Activated naive CD8-positive, alpha-beta T cell treated with anti-CD3 and anti-CD28 coated beads for 36 hours (primary cell): ENCODE results near the gene UST. TPM values are rescaled to one million over a fixed set of nuclear protein-coding genes. Genes with fewer than 3 reads are reported as not detected.

ENCODE experiments used
- DNase-seq: peaks from one replicate; pipeline ENCODE4 v3.0.0; 2021
- H3K27ac Mint-ChIP-seq: one replicate; pipeline ENCODE4 v1.8.0; 2022; ENCODE audit warnings: mild to moderate bottlenecking, moderate library complexity, mixed read lengths
- H3K27me3 Mint-ChIP-seq: one replicate; pipeline ENCODE4 v1.8.0; 2022; ENCODE audit warnings: mild to moderate bottlenecking, mixed read lengths
- H3K36me3 Mint-ChIP-seq: one replicate; pipeline ENCODE4 v1.8.0; 2021; ENCODE audit warnings: mild to moderate bottlenecking, mixed read lengths
- H3K4me1 Mint-ChIP-seq: one replicate; pipeline ENCODE4 v1.8.0; 2021; ENCODE audit warnings: mixed read lengths
- H3K4me3 Mint-ChIP-seq: one replicate; pipeline ENCODE4 v1.8.0; 2022; ENCODE audit warnings: mild to moderate bottlenecking, moderate library complexity, mixed read lengths
- H3K9me3 Mint-ChIP-seq: one replicate; pipeline ENCODE4 v1.8.0; 2022; ENCODE audit warnings: mixed read lengths
- total RNA-seq, 2 experiments: library from RNA; stranded (reverse); gene quantifications; one replicate each; pipeline ENCODE4 v1.2.3, GENCODE V29; 2021

UST gene
- total RNA-seq, 2 experiments from 2014 or later = 0.82 to 0.89 TPM

GRCh38 chr6:149013586-149014344 lies 266.9 kb downstream of the UST start:
- Mint-ChIP-seq H3K4me3 (no peak overlapping the region), H3K27ac (no peak overlapping the region), H3K36me3 (no peaks in the 10 kb centered on the region), H3K9me3 (no peaks in the 10 kb centered on the region), H3K27me3 (no peaks in the 10 kb centered on the region), H3K4me1 (no peaks in the 10 kb centered on the region)
- no peak for DNase-seq

- Mint-ChIP-seq H3K27ac (no peak overlapping the region), H3K27me3 (no peaks in the 10 kb centered on the region), H3K9me3 (no peaks in the 10 kb centered on the region), H3K36me3 (no peaks in the 10 kb centered on the region), H3K4me3 (no peak overlapping the region), H3K4me1 (no peaks in the 10 kb centered on the region)
- no peak for DNase-seq
Observed at GRCh38 chr6:149014631-149015534, 268.1 kb downstream of the UST start.

DNA sequence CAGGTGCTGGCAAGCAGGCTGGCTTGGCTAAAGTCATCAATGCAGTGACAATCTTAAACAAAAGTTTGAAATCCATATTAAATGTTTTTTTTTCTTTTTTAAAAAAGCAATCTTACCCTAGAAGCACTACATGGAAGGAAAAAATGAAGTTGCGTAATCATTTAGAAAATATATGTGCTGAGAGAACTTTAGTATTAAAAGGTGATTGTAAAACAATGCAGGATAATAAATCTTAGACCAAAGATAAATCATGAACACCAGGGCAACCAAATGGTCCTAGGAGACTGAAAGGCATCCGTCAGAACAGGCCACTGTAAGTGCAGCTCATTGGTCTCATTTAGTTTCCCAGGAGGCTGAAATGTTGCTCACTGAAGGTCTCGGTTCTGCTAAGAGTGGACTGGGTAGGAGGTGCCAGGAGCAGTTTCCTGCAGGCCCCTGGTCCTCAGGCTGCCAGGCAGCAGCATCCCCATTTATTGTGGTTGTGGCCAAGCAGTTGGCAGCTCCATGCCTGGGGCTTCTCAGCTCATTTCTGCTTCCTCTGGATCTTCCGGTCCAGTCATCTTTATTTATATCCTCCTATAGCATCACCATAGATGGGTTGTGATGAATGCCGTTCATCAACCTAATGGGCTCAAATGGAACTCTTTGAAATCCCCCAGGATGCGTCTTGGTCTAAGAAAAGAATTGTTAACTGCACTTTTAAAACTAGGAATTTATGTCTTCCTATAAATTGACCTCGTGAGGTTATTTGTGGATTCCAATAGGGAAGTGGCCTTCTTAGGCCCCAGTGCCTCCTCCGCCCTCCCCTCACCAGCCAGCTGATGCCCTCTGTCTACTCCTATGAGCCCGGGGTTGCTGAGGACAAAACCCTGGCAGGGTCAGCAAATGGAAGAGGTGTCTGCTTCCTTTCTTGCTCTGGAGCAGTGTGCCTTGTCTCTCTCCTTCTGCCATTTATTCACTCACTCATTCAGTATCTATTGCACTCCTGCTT lies 269.0 kb downstream of the UST start:
- no peaks in the 10 kb centered on the region for H3K9me3 Mint-ChIP-seq
- no peaks in the 10 kb centered on the region for H3K4me1 Mint-ChIP-seq
- DNase-seq = no peak
- no peak overlapping the region for H3K27ac Mint-ChIP-seq
- no peaks in the 10 kb centered on the region for H3K27me3 Mint-ChIP-seq
- no peaks in the 10 kb centered on the region for H3K36me3 Mint-ChIP-seq
- H3K4me3 Mint-ChIP-seq = no peak overlapping the region

DNA sequence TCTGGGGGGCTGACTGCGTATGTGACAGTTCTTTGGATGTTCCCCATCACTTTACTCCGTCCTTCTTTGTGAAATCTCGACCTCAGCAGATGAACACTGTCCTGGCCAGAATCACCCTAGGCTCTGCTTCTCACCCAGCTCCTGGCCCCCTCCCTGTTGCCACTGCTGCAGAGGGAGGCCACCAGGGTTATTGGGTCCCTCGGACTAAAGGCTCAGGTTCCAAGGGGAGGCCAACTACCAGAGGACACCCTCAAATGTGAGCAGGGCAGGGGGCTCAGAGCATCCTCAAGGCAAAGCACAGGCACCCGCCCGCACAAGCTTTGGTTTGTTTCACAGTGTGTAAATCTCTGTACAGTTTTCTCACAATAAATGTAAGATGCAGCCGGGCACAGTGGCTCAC lies 269.9 kb downstream of the UST start:
- no peak overlapping the region for H3K27ac Mint-ChIP-seq
- peaks cover 3% of the 10 kb centered on the region for H3K4me1 Mint-ChIP-seq
- no peak overlapping the region for H3K4me3 Mint-ChIP-seq

GRCh38 chr6:149020319-149020718 lies 273.5 kb downstream of the UST start:
- DNase-seq = no peak
- no peaks in the 10 kb centered on the region for H3K27me3 Mint-ChIP-seq
- H3K4me3 Mint-ChIP-seq = no peak overlapping the region
- H3K9me3 Mint-ChIP-seq = no peaks in the 10 kb centered on the region
- H3K4me1 Mint-ChIP-seq = peaks cover 3% of the 10 kb centered on the region
- H3K36me3 Mint-ChIP-seq = no peaks in the 10 kb centered on the region
- no peak overlapping the region for H3K27ac Mint-ChIP-seq

More for the DNA sequence above, 269.9 kb downstream of the UST start:
- Mint-ChIP-seq H3K9me3 (no peaks in the 10 kb centered on the region), H3K36me3 (no peaks in the 10 kb centered on the region), H3K27me3 (no peaks in the 10 kb centered on the region)
- DNase-seq = no peak

- no peaks in the 10 kb centered on the region for H3K36me3 Mint-ChIP-seq
- peaks cover 7% of the 10 kb centered on the region for H3K9me3 Mint-ChIP-seq
- peaks cover 5% of the 10 kb centered on the region for H3K4me1 Mint-ChIP-seq
- no peaks in the 10 kb centered on the region for H3K27me3 Mint-ChIP-seq
- no peak overlapping the region for H3K4me3 Mint-ChIP-seq
- no peak overlapping the region for H3K27ac Mint-ChIP-seq
- no peak for DNase-seq
Observed at GRCh38 chr6:149024361-149024760, 277.5 kb downstream of the UST start.

DNA sequence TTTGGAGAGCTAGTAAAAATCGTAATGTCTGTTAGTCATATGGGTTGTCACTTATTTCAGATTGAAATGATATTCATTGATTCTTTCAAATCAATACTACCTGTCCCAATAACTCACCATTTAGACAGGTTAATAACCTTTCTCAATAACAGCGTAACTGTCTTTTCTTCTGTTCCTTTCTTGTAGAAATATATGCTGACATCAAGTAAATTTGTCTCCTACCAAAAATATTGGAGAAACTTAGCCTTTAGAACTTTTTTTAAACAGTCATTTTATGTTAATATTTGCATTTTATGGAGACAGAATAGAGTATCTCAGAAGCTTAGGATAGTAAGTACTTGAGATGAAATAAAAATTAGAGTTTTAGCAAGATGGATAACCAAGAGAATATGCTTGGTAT lies 278.2 kb downstream of the UST start:
- Mint-ChIP-seq H3K4me1 (peaks cover 12% of the 10 kb centered on the region), H3K27me3 (no peaks in the 10 kb centered on the region), H3K9me3 (peaks cover 7% of the 10 kb centered on the region), H3K4me3 (no peak overlapping the region), H3K36me3 (no peaks in the 10 kb centered on the region), H3K27ac (no peak overlapping the region)
- no peak for DNase-seq

- Mint-ChIP-seq H3K36me3 (no peaks in the 10 kb centered on the region), H3K9me3 (peaks cover 7% of the 10 kb centered on the region), H3K27ac (no peak overlapping the region), H3K4me1 (peaks cover 20% of the 10 kb centered on the region), H3K4me3 (no peak overlapping the region), H3K27me3 (no peaks in the 10 kb centered on the region)
- DNase-seq = peak; percentile 31
Observed at GRCh38 chr6:149026530-149026942, 279.7 kb downstream of the UST start.

DNA sequence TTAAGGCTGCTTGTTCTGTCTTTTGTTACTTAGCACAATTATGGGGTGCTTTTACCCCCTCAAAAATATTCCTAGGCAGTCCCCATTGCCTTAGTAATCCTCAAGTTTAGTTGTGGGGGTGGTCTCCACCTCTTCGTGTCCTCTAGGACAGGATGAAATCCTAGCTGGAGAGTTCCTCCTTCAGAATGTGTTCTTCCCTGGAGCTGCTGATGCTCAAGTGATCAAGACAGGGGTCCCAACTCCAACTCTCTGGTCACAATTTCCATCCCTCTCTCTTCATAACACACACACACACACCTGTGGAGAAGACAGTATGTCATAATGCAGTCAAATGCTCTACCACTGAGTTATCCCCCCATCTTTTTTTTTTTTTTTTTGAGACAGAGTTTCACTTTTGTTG lies 280.7 kb downstream of the UST start:
- Mint-ChIP-seq H3K27ac (no peak overlapping the region), H3K4me3 (no peak overlapping the region), H3K4me1 (peaks cover 25% of the 10 kb centered on the region), H3K9me3 (peaks cover 7% of the 10 kb centered on the region), H3K27me3 (no peaks in the 10 kb centered on the region), H3K36me3 (no peaks in the 10 kb centered on the region)
- DNase-seq = no peak

DNA sequence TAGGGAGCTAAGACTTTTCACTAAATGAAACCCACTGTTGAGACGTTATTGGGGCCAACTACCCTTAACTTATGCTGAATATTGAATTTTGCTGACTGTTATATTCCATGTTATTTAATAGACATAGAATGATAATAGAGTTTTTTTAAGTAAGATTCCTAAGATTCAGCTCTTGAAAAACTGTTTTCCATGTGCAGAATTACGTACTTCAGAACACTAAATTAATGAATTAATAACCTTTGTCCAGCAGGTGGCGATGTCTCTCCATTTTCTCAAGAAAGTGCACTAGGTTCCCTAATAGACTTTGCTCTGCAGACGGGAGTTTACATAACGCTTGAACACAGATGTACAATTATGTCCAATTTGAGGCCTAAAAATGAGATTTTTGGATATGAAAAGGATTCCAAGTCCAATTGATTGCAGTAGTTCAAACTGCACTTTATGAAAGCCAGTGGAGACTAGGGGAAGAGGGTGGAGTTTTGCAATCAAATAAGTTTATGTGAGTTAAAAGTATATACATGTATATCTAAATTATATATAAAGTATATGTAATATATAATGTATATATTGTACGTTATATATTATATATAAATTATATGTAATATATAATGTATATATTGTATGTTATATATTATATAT lies 282.1 kb downstream of the UST start:
- H3K4me1 Mint-ChIP-seq = peaks cover 39% of the 10 kb centered on the region
- H3K4me3 Mint-ChIP-seq = peak overlapping the region; percentile 50
- H3K27ac Mint-ChIP-seq = no peak overlapping the region
- DNase-seq = peak; percentile 47
- H3K27me3 Mint-ChIP-seq = no peaks in the 10 kb centered on the region
- H3K9me3 Mint-ChIP-seq = peaks cover 7% of the 10 kb centered on the region
- H3K36me3 Mint-ChIP-seq = peaks cover under 1% of the 10 kb centered on the region

- Mint-ChIP-seq H3K27me3 (no peaks in the 10 kb centered on the region), H3K27ac (peak overlapping the region; percentile 65), H3K36me3 (peaks cover 7% of the 10 kb centered on the region), H3K9me3 (peaks cover 3% of the 10 kb centered on the region), H3K4me3 (peak overlapping the region; percentile 65), H3K4me1 (peaks cover 51% of the 10 kb centered on the region)
- no peak for DNase-seq
Observed at GRCh38 chr6:149031201-149031858, 284.5 kb downstream of the UST start.

DNA sequence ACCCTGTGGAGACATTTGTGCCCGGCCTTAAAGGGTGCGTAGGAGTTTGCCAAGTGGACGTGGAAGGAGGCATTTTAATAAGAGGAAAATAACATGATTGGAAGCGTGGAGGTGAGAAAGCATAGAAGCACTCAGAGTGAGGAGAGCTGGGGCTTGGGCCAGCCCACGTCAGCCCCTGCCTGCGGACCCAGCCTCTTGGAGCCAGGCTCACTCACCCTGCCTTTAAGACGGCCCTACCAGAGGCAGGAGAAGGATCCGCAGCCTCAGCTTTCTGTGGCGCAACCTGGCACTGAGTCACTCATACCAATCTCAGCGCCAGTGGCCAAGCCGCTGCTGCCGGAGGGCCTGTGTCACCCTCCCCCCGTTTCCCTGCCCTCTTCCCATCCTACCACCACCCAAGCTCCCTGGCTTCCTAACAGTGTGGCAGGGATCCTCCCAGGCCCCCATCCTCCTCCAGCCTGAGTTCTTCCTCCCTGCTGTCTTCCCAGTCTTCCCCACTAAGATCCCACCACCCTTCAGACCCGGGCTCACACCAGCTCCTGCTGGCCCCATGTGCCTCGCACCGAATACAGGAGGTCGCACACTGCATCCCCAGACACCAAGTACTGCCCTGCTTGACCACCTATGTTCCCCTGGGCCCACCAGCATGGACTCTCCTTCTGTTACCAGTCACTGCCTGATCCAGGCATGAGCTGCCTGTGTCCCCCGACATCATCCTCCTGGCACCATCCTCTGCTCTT lies 285.2 kb downstream of the UST start:
- DNase-seq = peak; percentile 16
- no peaks in the 10 kb centered on the region for H3K27me3 Mint-ChIP-seq
- peaks cover 51% of the 10 kb centered on the region for H3K4me1 Mint-ChIP-seq
- H3K36me3 Mint-ChIP-seq = peaks cover 7% of the 10 kb centered on the region
- H3K9me3 Mint-ChIP-seq = no peaks in the 10 kb centered on the region
- peak overlapping the region; percentile 65 for H3K4me3 Mint-ChIP-seq
- peak overlapping the region; percentile 87 for H3K27ac Mint-ChIP-seq

GRCh38 chr6:149032599-149033405 lies 286.0 kb downstream of the UST start:
- Mint-ChIP-seq H3K4me1 (peaks cover 51% of the 10 kb centered on the region), H3K27ac (peak overlapping the region; percentile 87), H3K4me3 (peak overlapping the region; percentile 65), H3K9me3 (no peaks in the 10 kb centered on the region), H3K36me3 (peaks cover 7% of the 10 kb centered on the region), H3K27me3 (no peaks in the 10 kb centered on the region)
- DNase-seq = peak; percentile 67
